BJ (cell line): ENCODE results near the gene GPX2. TPM values are rescaled to one million over a fixed set of nuclear protein-coding genes. Genes with fewer than 3 reads are reported as not detected.

Experiments
- CTCF ChIA-PET: fragments of 350-600 bp; formaldehyde crosslinking; extraction: SDS; loops from one replicate; lab custom pipeline; 2021; ENCODE audit warnings: antibody characterized with exemption, inconsistent platforms; lab: Yijun Ruan, JAX
- POLR2A ChIA-PET: fragments of 300-600 bp; sonication (Branson Sonifier 250); formaldehyde crosslinking; extraction: SDS; loops from one replicate; lab custom pipeline; 2021; ENCODE audit warnings: antibody characterized with exemption; lab: Charles Lee
- DNase-seq: peaks from one replicate; pipeline ENCODE4 v3.0.0-alpha.2; 2011; ENCODE audit warnings: low read depth
- H3K27me3 ChIP-seq: 2 replicates; pipeline ENCODE4 v1.6.0; 2011; ENCODE audit warnings: low read length; ENCODE audit not compliant: control insufficient read depth, insufficient read depth
- H3K36me3 ChIP-seq: 2 replicates; pipeline ENCODE4 v1.5.1; 2011; ENCODE audit warnings: low read length; ENCODE audit not compliant: control insufficient read depth, insufficient read depth
- H3K4me3 ChIP-seq: 2 replicates; pipeline ENCODE4 v1.5.1; 2011; ENCODE audit warnings: low read depth, mild to moderate bottlenecking, control low read depth, low read length
- polyA plus RNA-seq: library from polyadenylated mRNA; depleted of rRNA; stranded (reverse); fragments of >200 nt; gene quantifications from 2 replicates; pipeline ENCODE4 v1.2.3, GENCODE V29; 2011
- TF ChIP-seq, protein P1 (sequence below): IDR thresholded peaks from 2 replicates; pipeline ENCODE4 v1.5.1; 2011; ENCODE audit warnings: low read depth, mild to moderate bottlenecking, control low read depth, inconsistent platforms, low read length, moderate library complexity; ENCODE audit not compliant: insufficient read depth

GPX2 gene
- polyA plus RNA-seq, 1 experiment = 0.15 TPM

- H3K27me3 ChIP-seq = no peaks in the 10 kb centered on the region
- no peak overlapping the region for H3K4me3 ChIP-seq
- CTCF ChIA-PET = interaction anchor here (2.2 to 2.8 kb wide), 2 partner anchors 10 to 12 kb away, joined by 8 to 10 read pairs; partner anchors contain the start of gene CHURC1
- DNase-seq = no peak
- TF ChIP-seq, protein P1, sequence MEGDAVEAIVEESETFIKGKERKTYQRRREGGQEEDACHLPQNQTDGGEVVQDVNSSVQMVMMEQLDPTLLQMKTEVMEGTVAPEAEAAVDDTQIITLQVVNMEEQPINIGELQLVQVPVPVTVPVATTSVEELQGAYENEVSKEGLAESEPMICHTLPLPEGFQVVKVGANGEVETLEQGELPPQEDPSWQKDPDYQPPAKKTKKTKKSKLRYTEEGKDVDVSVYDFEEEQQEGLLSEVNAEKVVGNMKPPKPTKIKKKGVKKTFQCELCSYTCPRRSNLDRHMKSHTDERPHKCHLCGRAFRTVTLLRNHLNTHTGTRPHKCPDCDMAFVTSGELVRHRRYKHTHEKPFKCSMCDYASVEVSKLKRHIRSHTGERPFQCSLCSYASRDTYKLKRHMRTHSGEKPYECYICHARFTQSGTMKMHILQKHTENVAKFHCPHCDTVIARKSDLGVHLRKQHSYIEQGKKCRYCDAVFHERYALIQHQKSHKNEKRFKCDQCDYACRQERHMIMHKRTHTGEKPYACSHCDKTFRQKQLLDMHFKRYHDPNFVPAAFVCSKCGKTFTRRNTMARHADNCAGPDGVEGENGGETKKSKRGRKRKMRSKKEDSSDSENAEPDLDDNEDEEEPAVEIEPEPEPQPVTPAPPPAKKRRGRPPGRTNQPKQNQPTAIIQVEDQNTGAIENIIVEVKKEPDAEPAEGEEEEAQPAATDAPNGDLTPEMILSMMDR = no peak
- POLR2A ChIA-PET = no interaction called here
- peaks cover 7% of the 10 kb centered on the region for H3K36me3 ChIP-seq
Observed at GRCh38 chr14:64926398-64926995, 16.0 kb downstream of the GPX2 start.

GRCh38 chr14:64923015-64923414, 19.5 kb downstream of the GPX2 start:
- no peak for DNase-seq
- CTCF ChIA-PET = interaction anchor here (0.9 kb wide), 1 partner anchor 12 kb away, joined by 3 read pairs; no protein-coding TSS in a partner anchor
- POLR2A ChIA-PET = no interaction called here
- H3K4me3 ChIP-seq = no peak overlapping the region
- TF ChIP-seq, protein P1 = no peak
- H3K36me3 ChIP-seq = peaks cover 3% of the 10 kb centered on the region
- no peaks in the 10 kb centered on the region for H3K27me3 ChIP-seq

DNA sequence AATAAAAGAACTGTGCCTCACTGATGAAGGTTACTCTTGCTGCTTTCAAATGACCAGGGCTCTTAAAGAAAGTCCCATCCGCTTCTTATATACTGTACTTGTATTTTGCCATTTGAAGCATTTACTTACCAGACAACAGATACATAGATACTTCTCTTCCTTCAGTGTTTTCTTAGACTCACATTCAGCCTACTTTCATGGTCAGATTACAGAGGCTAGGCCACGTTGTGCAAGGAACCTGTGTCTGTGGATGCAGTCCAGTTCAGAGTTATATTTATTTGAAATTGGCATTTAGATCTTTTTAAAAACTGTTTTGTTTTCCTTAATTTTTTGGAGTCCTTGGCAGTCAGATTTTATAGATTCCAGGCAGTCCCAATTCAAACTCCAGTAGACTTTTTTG, 22.1 kb downstream of the GPX2 start:
- POLR2A ChIA-PET = no interaction called here
- CTCF ChIA-PET = no interaction called here
- TF ChIP-seq, protein P1 = no peak
- peaks cover 2% of the 10 kb centered on the region for H3K36me3 ChIP-seq
- DNase-seq = no peak
- H3K4me3 ChIP-seq = no peak overlapping the region
- no peaks in the 10 kb centered on the region for H3K27me3 ChIP-seq

GRCh38 chr14:64919618-64920017, 22.9 kb downstream of the GPX2 start:
- DNase-seq = no peak
- CTCF ChIA-PET = no interaction called here

DNA sequence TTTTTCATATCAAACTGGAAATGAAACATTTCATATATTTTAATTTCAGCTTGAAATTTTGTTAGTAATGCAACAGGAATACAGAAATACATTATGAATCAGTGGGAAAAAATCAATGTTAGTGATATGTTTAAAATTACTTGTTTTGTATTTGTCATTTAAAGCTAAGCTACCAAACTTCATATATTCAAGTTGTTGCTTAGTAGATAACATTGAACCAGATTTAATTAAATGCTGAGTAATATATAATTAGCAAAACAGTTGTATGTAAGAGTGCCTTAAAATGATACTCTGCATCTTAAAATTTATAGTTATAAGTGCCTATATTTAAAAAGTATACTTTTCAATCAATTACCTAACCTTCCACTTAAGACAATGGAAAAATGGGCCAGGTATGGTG, 23.3 kb downstream of the GPX2 start:
- CTCF ChIA-PET = no interaction called here

More at GRCh38 chr14:64919618-64920017, 22.9 kb downstream of the GPX2 start:
- POLR2A ChIA-PET = no interaction called here
- no peaks in the 10 kb centered on the region for H3K27me3 ChIP-seq
- no peak overlapping the region for H3K4me3 ChIP-seq
- no peaks in the 10 kb centered on the region for H3K36me3 ChIP-seq
- TF ChIP-seq, protein P1 = no peak

More for the DNA sequence above, 23.3 kb downstream of the GPX2 start:
- DNase-seq = no peak
- H3K27me3 ChIP-seq = no peaks in the 10 kb centered on the region
- TF ChIP-seq, protein P1 = no peak
- H3K4me3 ChIP-seq = no peak overlapping the region
- H3K36me3 ChIP-seq = no peaks in the 10 kb centered on the region
- POLR2A ChIA-PET = no interaction called here
